Nephron progenitor cell (in vitro differentiated cells): ENCODE measurements around the gene MTERF4.

Source experiments
- DNase-seq: peaks from one replicate; pipeline ENCODE4 v3.0.0; 2021
- H3K27ac Mint-ChIP-seq: 2 replicates; pipeline ENCODE4 v1.8.0; 2021; ENCODE audit warnings: mild to moderate bottlenecking, moderate library complexity, mixed read lengths
- H3K27me3 Mint-ChIP-seq: 2 replicates; pipeline ENCODE4 v1.8.0; 2021; ENCODE audit warnings: mild to moderate bottlenecking, low read depth, mixed read lengths; ENCODE audit not compliant: poor library complexity
- H3K36me3 Mint-ChIP-seq: 2 replicates; pipeline ENCODE4 v1.8.0; 2021; ENCODE audit warnings: low read depth, mixed read lengths
- H3K4me1 Mint-ChIP-seq: 2 replicates; pipeline ENCODE4 v1.8.0; 2021; ENCODE audit warnings: mixed read lengths
- H3K4me3 Mint-ChIP-seq: 2 replicates; pipeline ENCODE4 v1.8.0; 2021; ENCODE audit warnings: mild to moderate bottlenecking, moderate library complexity, mixed read lengths
- H3K9me3 Mint-ChIP-seq: 2 replicates; pipeline ENCODE4 v1.8.0; 2021; ENCODE audit warnings: mild to moderate bottlenecking, moderate library complexity, mixed read lengths
- CTCF ChIP-seq: fragments of 200-600 bp; sonication (generic); IDR thresholded peaks from 2 replicates; pipeline ENCODE4 v1.5.0; 2021; ENCODE audit warnings: antibody characterized with exemption

The MTERF4 gene

DNA sequence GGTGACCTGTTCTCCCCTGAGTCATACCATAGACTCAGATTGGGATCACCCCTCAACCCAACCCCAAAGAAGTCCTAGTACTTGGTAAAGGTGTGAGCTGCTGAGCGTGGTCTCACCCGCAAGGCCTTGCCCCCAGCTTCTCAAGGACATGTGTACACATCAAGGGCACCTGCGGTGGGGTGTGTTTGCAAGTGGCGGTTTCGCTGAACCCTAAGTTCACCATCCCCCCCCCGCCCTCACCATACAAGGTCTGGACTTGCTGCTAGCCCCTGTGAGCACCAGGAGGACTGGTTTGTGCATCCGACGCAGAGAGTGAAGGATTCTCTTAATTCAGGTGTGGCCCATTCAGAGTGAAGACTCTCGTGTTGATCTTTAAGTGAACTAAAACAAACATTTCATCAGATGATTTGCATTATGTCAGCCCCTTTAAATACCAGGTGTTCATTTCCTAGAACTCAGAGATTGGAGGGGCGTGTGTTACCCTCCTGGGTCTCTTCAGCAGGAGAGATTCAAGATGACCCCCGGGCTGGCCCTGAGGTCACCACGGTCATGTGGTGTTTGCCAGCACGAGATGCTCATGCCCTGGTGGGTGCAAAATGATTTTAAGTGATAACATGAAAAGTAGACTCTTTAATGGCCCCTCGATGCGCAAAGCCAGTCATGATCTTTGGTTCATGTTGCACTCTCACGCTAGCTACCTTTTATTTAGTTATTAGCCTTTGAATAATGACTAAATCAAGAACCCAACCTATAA is 27.8 kb downstream of the MTERF4 start:
- DNase-seq: no peak
- H3K4me1 Mint-ChIP-seq: peaks cover 27% of the 10 kb centered on the region
- no peak for TF ChIP-seq CTCF
- peaks cover 10% of the 10 kb centered on the region for H3K36me3 Mint-ChIP-seq
- H3K27me3 Mint-ChIP-seq: peaks cover 7% of the 10 kb centered on the region
- H3K27ac Mint-ChIP-seq: no peak overlapping the region
- no peaks in the 10 kb centered on the region for H3K9me3 Mint-ChIP-seq
- no peak overlapping the region for H3K4me3 Mint-ChIP-seq

DNA sequence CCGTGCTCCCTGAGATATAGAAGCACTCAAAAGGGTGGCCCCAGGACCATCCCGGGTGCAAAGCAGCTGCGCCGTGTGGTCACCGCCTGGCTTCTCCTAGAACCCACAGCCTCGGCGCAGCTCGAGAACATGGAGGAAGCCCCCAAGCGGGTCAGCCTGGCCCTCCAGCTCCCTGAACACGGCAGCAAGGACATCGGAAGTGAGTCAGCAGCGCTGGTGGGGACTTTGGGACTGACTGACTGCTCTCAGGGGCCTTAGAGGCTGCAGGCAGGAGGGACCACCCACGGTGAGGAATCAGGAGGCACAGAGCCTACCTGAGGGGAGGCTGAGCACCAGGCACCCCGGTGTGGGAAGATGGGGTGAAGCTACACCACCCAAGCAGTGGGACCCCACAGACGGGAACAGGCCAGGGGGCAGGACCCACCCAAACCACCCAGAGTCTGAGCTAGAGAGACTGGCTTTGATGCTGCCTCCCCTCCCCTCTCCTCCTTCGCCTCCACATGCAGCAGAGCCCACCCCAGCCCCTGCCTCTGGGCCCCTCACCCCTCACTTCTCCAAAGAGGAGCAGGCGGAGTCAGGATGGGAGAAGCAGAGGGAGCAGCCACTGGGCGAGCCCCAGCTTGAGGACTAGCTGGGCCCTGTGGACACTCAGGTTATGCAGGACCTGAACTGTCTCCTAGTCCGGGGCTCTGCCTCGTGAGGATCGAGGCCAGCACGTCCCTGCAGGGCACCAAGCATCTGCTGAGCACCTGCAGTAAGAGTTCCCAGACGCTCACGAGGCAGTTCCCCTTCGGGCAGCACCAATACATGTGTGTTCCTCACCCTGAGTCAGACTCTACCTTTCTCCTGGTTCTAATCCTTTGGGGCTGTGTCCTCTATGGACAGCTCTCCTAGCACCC is 28.7 kb downstream of the MTERF4 start:
- no peak for TF ChIP-seq CTCF
- Mint-ChIP-seq H3K4me1 (peaks cover 27% of the 10 kb centered on the region), H3K27me3 (peaks cover 12% of the 10 kb centered on the region), H3K27ac (no peak overlapping the region), H3K4me3 (no peak overlapping the region), H3K36me3 (peaks cover 10% of the 10 kb centered on the region), H3K9me3 (no peaks in the 10 kb centered on the region)
- no peak for DNase-seq

DNA sequence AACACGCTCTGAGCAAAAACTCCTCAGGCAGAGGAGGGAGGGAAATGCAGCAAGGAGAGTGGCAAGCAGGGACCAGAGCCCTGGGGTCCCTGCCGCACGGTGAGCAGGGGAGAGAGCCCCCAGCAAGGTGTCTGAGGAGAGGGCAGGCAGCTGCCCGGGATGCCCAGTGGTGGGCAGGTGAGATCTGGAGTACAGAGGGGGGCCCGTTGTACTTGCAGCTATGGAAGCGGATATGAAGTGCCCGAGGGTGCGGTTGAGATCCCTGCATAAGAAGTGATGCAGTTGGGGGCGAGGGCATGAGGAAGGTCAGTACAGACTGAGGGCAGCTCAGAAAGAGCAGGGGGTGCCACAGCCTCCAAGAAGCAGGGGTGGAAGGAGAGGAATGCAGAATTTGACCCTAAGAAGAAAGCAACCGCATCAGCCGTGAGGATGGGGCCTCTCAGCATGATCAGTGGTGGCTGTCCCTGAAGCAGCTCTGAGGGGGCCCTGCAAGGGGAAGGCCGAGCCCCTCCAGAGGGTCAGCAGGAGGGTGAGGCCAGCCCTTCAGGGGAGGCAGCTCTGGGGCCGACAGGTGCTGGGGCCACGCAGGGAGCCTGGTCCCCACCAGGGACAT is 29.4 kb downstream of the MTERF4 start:
- Mint-ChIP-seq H3K27ac (no peak overlapping the region), H3K4me3 (no peak overlapping the region), H3K27me3 (peaks cover 16% of the 10 kb centered on the region), H3K9me3 (no peaks in the 10 kb centered on the region), H3K36me3 (peaks cover 10% of the 10 kb centered on the region), H3K4me1 (peaks cover 27% of the 10 kb centered on the region)
- no peak for TF ChIP-seq CTCF
- DNase-seq: no peak

DNA sequence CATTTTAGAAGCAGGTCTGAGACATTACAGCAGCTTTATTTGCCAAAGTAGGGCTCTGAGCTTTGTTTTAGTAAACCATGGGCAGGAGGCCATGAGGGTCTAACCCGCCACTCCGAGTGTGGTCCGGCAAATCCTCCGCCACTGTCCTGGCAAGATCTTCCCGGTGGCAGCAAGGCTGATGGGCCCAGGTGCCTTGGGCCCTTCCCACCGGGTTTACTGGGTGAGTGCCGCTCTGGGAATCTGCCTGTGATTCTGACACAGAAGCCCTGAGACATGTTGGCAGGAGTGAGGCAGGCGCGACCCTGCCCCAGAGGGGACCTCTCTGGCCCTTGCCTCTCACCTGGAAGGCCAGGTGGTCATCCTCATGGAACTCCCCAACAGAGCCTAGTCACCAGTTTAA is 29.9 kb downstream of the MTERF4 start:
- Mint-ChIP-seq H3K27ac (no peak overlapping the region), H3K36me3 (peaks cover 10% of the 10 kb centered on the region), H3K4me1 (peaks cover 27% of the 10 kb centered on the region), H3K4me3 (no peak overlapping the region), H3K9me3 (no peaks in the 10 kb centered on the region), H3K27me3 (peaks cover 16% of the 10 kb centered on the region)
- DNase-seq: no peak
- TF ChIP-seq CTCF: no peak

GRCh38 chr2:241071677-241072111 is 30.4 kb downstream of the MTERF4 start:
- H3K27me3 Mint-ChIP-seq: peaks cover 16% of the 10 kb centered on the region
- no peak overlapping the region for H3K4me3 Mint-ChIP-seq
- peaks cover 10% of the 10 kb centered on the region for H3K36me3 Mint-ChIP-seq
- TF ChIP-seq CTCF: no peak
- DNase-seq: no peak
- peaks cover 27% of the 10 kb centered on the region for H3K4me1 Mint-ChIP-seq
- no peaks in the 10 kb centered on the region for H3K9me3 Mint-ChIP-seq
- no peak overlapping the region for H3K27ac Mint-ChIP-seq
